LHCN-M2 (cell line): ENCODE data around the gene NLGN2. TPM values are rescaled to one million over a fixed set of nuclear protein-coding genes. Genes with fewer than 3 reads are reported as not detected.
A peak's percentile ranks its signal among the peaks of the same experiment; 100 is the strongest.

Experiments used
- DNase-seq: peaks from one replicate; pipeline ENCODE4 v3.0.0-alpha.2; 2012; ENCODE audit warnings: low read depth
- total RNA-seq: library from RNA; depleted of rRNA; stranded (reverse); fragments of >200 nt; gene quantifications from 2 replicates; pipeline ENCODE4 v1.2.3, GENCODE V29; 2014

NLGN2 gene
- total RNA-seq, 1 experiment from 2014 or later: 8.3 TPM

GRCh38 chr17:7436556-7437368 is 29.1 kb downstream of the NLGN2 start:
- DNase-seq: peak; percentile 74

GRCh38 chr17:7437369-7437863 is 29.8 kb downstream of the NLGN2 start:
- no peak for DNase-seq

GRCh38 chr17:7437950-7438614 is 30.4 kb downstream of the NLGN2 start:
- peak; percentile 59 for DNase-seq

- no peak for DNase-seq
Measured at GRCh38 chr17:7438656-7439460, 31.2 kb downstream of the NLGN2 start.

GRCh38 chr17:7439462-7440112 is 31.9 kb downstream of the NLGN2 start, which contains the start of gene FGF11:
Gene FGF11, plus strand, starts transcription at chr17:7439512. Its CDS starts 109 bp downstream, at chr17:7439621.
- DNase-seq: no peak

- DNase-seq: peak; percentile 42
Measured at GRCh38 chr17:7440113-7440833, 32.6 kb downstream of the NLGN2 start.

GRCh38 chr17:7440834-7441195 is 33.2 kb downstream of the NLGN2 start:
- peak; percentile 62 for DNase-seq

GRCh38 chr17:7441266-7441665 is 33.6 kb downstream of the NLGN2 start:
- DNase-seq: no peak

GRCh38 chr17:7442142-7442541 is 34.5 kb downstream of the NLGN2 start:
- no peak for DNase-seq

GRCh38 chr17:7443499-7444485 is 36.1 kb downstream of the NLGN2 start:
- peak; percentile 73 for DNase-seq

- DNase-seq: peak; percentile 86
Measured at GRCh38 chr17:7444682-7445618, 37.3 kb downstream of the NLGN2 start, which contains the start of gene CHRNB1. Gene CHRNB1, plus strand, starts transcription at chr17:7445061. Its CDS starts 67 bp downstream, at chr17:7445128.

GRCh38 chr17:7445619-7445968 is 37.9 kb downstream of the NLGN2 start:
- no peak for DNase-seq

GRCh38 chr17:7448461-7448860 is 40.8 kb downstream of the NLGN2 start:
- no peak for DNase-seq

GRCh38 chr17:7459961-7460545 is 52.4 kb downstream of the NLGN2 start:
- DNase-seq: peak; percentile 30

GRCh38 chr17:7460850-7461660 is 53.4 kb downstream of the NLGN2 start:
- DNase-seq: no peak

GRCh38 chr17:7462474-7463371 is 55.1 kb downstream of the NLGN2 start:
- no peak for DNase-seq
